Mesenchymal stem cell (in vitro differentiated cells and primary cell): ENCODE data around the gene C6orf132.

Experiments
- DNase-seq: peaks from one replicate; pipeline ENCODE4 v3.0.0-alpha.2; 2013
- H2AFZ ChIP-seq: one replicate; pipeline ENCODE4 v1.6.1; 2013; ENCODE audit warnings: low read depth, mild to moderate bottlenecking, control low read depth, inconsistent platforms, low read length, moderate library complexity
- H2AK5ac ChIP-seq: 2 replicates; pipeline ENCODE4 v1.6.1; 2013; ENCODE audit warnings: low read length, moderate library complexity, mild to moderate bottlenecking, inconsistent platforms; ENCODE audit not compliant: severe bottlenecking
- H2BK120ac ChIP-seq: one replicate; pipeline ENCODE4 v1.6.1; 2013; ENCODE audit warnings: low read depth, mild to moderate bottlenecking, inconsistent platforms, low read length, moderate library complexity
- H2BK12ac ChIP-seq, 2 experiments: one replicate each; pipeline ENCODE4 v1.6.1; 2013; ENCODE audit warnings: inconsistent platforms in 2 of 2, low read length in 2 of 2, mild to moderate bottlenecking in 2 of 2, moderate library complexity in 2 of 2, control low read depth in 1 of 2
- H2BK15ac ChIP-seq: one replicate; pipeline ENCODE4 v1.6.1; 2013; ENCODE audit warnings: mild to moderate bottlenecking, low read depth, inconsistent platforms; ENCODE audit not compliant: poor library complexity, severe bottlenecking
- H2BK5ac ChIP-seq: 2 replicates; pipeline ENCODE4 v1.6.1; 2013; ENCODE audit warnings: low read depth, mild to moderate bottlenecking, low read length, control low read depth, inconsistent platforms; ENCODE audit not compliant: poor library complexity, severe bottlenecking
- H3K14ac ChIP-seq, 2 experiments: one replicate each; pipeline ENCODE4 v1.6.1; 2013; ENCODE audit warnings: inconsistent platforms in 2 of 2, low read length in 2 of 2, control low read depth in 1 of 2, mild to moderate bottlenecking in 1 of 2, moderate library complexity in 1 of 2
- H3K18ac ChIP-seq, 2 experiments: one replicate each; pipeline ENCODE4 v1.6.1; 2013; ENCODE audit warnings: inconsistent platforms in 2 of 2, low read length in 2 of 2, control low read depth in 1 of 2, low read depth in 1 of 2, mild to moderate bottlenecking in 1 of 2
- H3K23ac ChIP-seq, 2 experiments: one replicate each; pipeline ENCODE4 v1.6.1; 2013; ENCODE audit warnings: inconsistent platforms in 2 of 2, low read length in 2 of 2, mild to moderate bottlenecking in 2 of 2, moderate library complexity in 2 of 2, control low read depth in 1 of 2
- H3K27ac ChIP-seq: 2 replicates; pipeline ENCODE4 v1.5.1; 2013; ENCODE audit warnings: mild to moderate bottlenecking, moderate library complexity, low read length, control low read depth, inconsistent platforms; ENCODE audit not compliant: poor library complexity, severe bottlenecking
- H3K27me3 ChIP-seq, 2 experiments: 2 replicates each; pipeline versions ENCODE4 v1.6.1 to v1.7.0; 2013; ENCODE audit warnings: low read length in 2 of 2, mild to moderate bottlenecking in 2 of 2, moderate library complexity in 2 of 2, control low read depth in 1 of 2, inconsistent platforms in 1 of 2; ENCODE audit not compliant: control insufficient read depth in 1 of 2, insufficient read depth in 1 of 2
- H3K36me3 ChIP-seq, 2 experiments: 2 replicates each; pipeline versions ENCODE4 v1.6.1 to v1.7.0; 2013; ENCODE audit warnings: low read length in 2 of 2, control low read depth in 1 of 2, inconsistent platforms in 1 of 2, low read depth in 1 of 2, mild to moderate bottlenecking in 1 of 2; ENCODE audit not compliant: insufficient read depth in 2 of 2, control insufficient read depth in 1 of 2
- H3K4ac ChIP-seq, 2 experiments: one replicate each; pipeline ENCODE4 v1.6.1; 2013; ENCODE audit warnings: inconsistent platforms in 2 of 2, low read length in 2 of 2, mild to moderate bottlenecking in 2 of 2, moderate library complexity in 2 of 2, control low read depth in 1 of 2, low read depth in 1 of 2
- H3K4me1 ChIP-seq: 2 replicates; pipeline ENCODE4 v1.6.1; 2013; ENCODE audit warnings: low read depth, low read length, control low read depth; ENCODE audit not compliant: control insufficient read depth, insufficient read depth
- H3K4me2 ChIP-seq: 2 replicates; pipeline ENCODE4 v1.6.1; 2013; ENCODE audit warnings: low read length, mild to moderate bottlenecking, inconsistent platforms; ENCODE audit not compliant: poor library complexity, severe bottlenecking
- H3K4me3 ChIP-seq, 2 experiments: 2 replicates each; pipeline versions ENCODE4 v1.5.1 to v1.7.0; 2013; ENCODE audit warnings: low read length in 2 of 2, mild to moderate bottlenecking in 2 of 2, control low read depth in 1 of 2, low read depth in 1 of 2; ENCODE audit not compliant: insufficient read depth in 1 of 2
- H3K79me1 ChIP-seq: replicated peaks from 2 replicates; pipeline ENCODE4 v1.6.1; 2013; ENCODE audit warnings: mild to moderate bottlenecking, control low read depth, low read length, inconsistent platforms; ENCODE audit not compliant: poor library complexity, severe bottlenecking
- H3K9ac ChIP-seq: 2 replicates; pipeline ENCODE4 v1.7.0; 2013; ENCODE audit warnings: mild to moderate bottlenecking, low read length, moderate library complexity
- H3K9me3 ChIP-seq: 2 replicates; pipeline ENCODE4 v1.7.0; 2013; ENCODE audit warnings: mild to moderate bottlenecking, low read length; ENCODE audit not compliant: control insufficient read depth
- H4K8ac ChIP-seq: one replicate; pipeline ENCODE4 v1.6.1; 2013; ENCODE audit warnings: inconsistent platforms, mild to moderate bottlenecking, low read length, moderate library complexity
- H4K91ac ChIP-seq: one replicate; pipeline ENCODE4 v1.6.1; 2013; ENCODE audit warnings: mild to moderate bottlenecking, low read length, inconsistent platforms
- WGBS: methylation state at CpG from one replicate; pipeline ENCODE4 v1.1.7; 2013; ENCODE audit warnings: mixed read lengths; 5-methylcytosine and 5-hydroxymethylcytosine counted together

C6orf132 gene

DNA sequence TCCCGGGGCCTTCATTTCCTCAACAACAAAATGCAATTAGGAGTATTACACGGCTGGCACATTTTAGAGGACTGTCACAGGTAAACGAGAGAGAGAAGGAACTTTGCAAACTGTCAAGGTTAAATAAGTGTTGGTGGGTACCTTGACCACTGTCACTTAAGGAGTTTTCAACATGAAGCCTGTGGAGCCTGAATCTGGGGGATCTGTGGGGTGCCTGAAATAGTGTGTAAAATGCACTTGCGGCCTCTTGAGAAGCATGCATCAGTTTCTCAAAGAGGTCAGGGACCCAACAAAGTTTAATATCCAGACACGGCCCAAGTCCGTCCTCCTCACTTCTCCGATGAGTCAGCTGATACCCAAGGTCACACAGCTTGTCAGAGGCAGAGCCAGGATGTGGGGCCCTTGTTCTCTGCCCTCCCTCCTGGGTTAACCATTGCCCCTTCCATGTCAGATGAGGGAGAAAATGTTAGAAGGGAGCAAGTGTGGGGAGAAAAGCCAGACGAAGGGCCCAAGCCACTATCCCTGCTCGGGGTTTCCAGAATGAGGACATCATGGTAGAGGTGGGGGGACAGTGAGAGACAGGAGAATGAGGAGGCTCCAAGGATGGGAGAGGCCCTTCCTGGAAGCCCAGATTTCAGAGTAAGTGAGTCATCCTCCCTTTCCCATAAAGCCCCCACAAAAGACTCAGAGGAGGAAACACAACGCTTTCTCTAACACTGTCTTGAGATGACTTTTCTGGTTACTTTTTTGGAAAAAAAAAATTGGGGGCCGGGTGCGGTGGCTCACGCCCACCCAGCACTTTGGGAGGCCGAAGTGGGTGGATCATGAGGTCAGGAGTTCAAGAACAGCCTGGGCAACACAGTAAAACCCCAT is 42.2 kb downstream of the C6orf132 start:
- Histone ChIP-seq H3K4me3 (no peak overlapping the region), H3K4me1 (peaks cover 19% of the 10 kb centered on the region), H3K27me3 (no peaks in the 10 kb centered on the region), H2BK120ac (peak overlapping the region; percentile 44), H4K8ac (peak overlapping the region; percentile 57), H3K9ac (peak overlapping the region; percentile 68), H2AFZ (peak overlapping the region; percentile 73), H3K4me2 (no peak overlapping the region), H2BK15ac (peak overlapping the region; percentile 37), H3K27ac (peak overlapping the region; percentile 67), H3K36me3 (peaks cover 0 to 19% of the 10 kb centered on the region in 2 experiments), H3K79me1 (no peaks in the 10 kb centered on the region), H4K91ac (peak overlapping the region; percentile 70), H3K23ac (no peak overlapping the region), H2AK5ac (no peak overlapping the region), H3K14ac (no peak overlapping the region), H3K4ac (peak overlapping the region in 1 of 2 experiments; percentile 90), H2BK12ac (peak overlapping the region in 1 of 2 experiments; percentile 72), H3K9me3 (no peaks in the 10 kb centered on the region), H3K18ac (peak overlapping the region; percentile 18 to 99), H2BK5ac (no peak overlapping the region)
- peak; percentile 95 for DNase-seq
- WGBS, result 27% methylated on average over 12 of the region's 14 CpGs

- Histone ChIP-seq H2BK5ac (no peak overlapping the region), H2BK120ac (peak overlapping the region; percentile 21), H3K79me1 (no peaks in the 10 kb centered on the region), H3K4me3 (no peak overlapping the region), H3K4me2 (no peak overlapping the region), H2BK12ac (peak overlapping the region; percentile 51 to 100), H4K8ac (peak overlapping the region; percentile 30), H3K27me3 (no peaks in the 10 kb centered on the region), H3K27ac (peak overlapping the region; percentile 67), H3K18ac (peak overlapping the region; percentile 68 to 99), H3K36me3 (peaks cover 0 to 12% of the 10 kb centered on the region in 2 experiments), H2BK15ac (peak overlapping the region; percentile 37), H2AK5ac (peak overlapping the region; percentile 35), H4K91ac (peak overlapping the region; percentile 53), H3K9ac (peak overlapping the region; percentile 68), H3K23ac (peak overlapping the region in 1 of 2 experiments; percentile 60), H3K9me3 (no peaks in the 10 kb centered on the region), H3K4ac (peak overlapping the region; percentile 27 to 90), H3K14ac (peak overlapping the region in 1 of 2 experiments; percentile 97), H3K4me1 (peaks cover 19% of the 10 kb centered on the region), H2AFZ (peak overlapping the region; percentile 74)
- WGBS, result 36% methylated on average over 11 of the region's 13 CpGs
- peak; percentile 83 for DNase-seq
Measured at GRCh38 chr6:42099340-42100028, 42.9 kb downstream of the C6orf132 start.

DNA sequence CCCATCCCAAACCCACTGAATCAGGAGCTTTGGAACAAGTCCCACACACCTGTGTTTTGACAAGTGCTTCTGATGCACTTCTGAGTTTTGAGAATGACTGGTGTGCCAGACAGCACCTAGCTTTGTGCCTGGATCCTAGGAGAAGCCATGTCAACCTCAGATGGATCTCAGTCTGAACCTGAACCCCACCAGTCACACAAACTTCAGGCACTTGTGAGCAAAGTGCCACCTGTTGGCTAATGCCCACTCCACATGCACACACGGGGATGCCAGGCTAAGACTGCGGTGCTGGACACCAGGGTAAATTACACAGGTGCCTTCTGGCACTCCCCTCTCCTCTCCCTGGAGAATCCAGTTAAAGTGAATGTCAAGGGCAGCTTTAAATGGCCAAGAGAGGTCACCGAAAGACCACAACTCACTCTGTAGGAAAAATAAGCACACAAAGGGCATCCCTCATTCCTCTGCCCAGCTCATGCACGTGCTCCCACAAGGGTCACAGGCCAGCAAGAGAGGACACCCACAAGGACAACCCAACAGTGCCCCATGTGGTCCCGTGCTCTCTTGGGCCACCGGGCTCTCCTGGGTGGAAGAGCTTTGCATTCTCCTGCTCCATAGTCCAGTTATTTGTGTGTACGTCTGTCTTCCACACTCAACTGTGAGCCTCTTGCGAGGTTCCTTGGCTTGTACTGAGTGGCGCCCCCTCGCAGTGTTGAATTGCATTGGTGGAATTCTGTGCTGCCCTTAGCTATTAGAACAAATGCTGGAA is 46.5 kb downstream of the C6orf132 start:
- WGBS, result 61% methylated on average over 10 of the region's 10 CpGs

More for the DNA sequence above, 46.5 kb downstream of the C6orf132 start:
- no peak for DNase-seq
- no peaks in the 10 kb centered on the region for H3K36me3 ChIP-seq
- H2BK5ac ChIP-seq, result no peak overlapping the region
- H3K23ac ChIP-seq, result no peak overlapping the region
- no peak overlapping the region for H4K91ac ChIP-seq
- H3K9me3 ChIP-seq, result no peaks in the 10 kb centered on the region
- H2AFZ ChIP-seq, result no peak overlapping the region
- no peak overlapping the region for H3K18ac ChIP-seq
- no peak overlapping the region for H2BK120ac ChIP-seq
- H2BK12ac ChIP-seq, result no peak overlapping the region
- H3K27ac ChIP-seq, result no peak overlapping the region
- H3K4me2 ChIP-seq, result no peak overlapping the region
- no peak overlapping the region for H3K4ac ChIP-seq
- no peak overlapping the region for H3K14ac ChIP-seq
- peaks cover 16% of the 10 kb centered on the region for H3K4me1 ChIP-seq
- no peaks in the 10 kb centered on the region for H3K79me1 ChIP-seq
- no peak overlapping the region for H2AK5ac ChIP-seq
- no peak overlapping the region for H4K8ac ChIP-seq
- no peak overlapping the region for H3K9ac ChIP-seq
- no peak overlapping the region for H3K4me3 ChIP-seq
- H2BK15ac ChIP-seq, result no peak overlapping the region
- no peaks in the 10 kb centered on the region for H3K27me3 ChIP-seq
